ENCODE data around the gene UGT1A10. TPM values are rescaled to one million over a fixed set of nuclear protein-coding genes. Genes with fewer than 3 reads are reported as not detected.
"Not testable (repeated sequence)": the region's sequence is repeated elsewhere in the genome, so short reads cannot be mapped to it uniquely, and the experiment has no call there.

UGT1A10 gene
- not detected for total RNA-seq
- polyA plus RNA-seq, result not detected
- long read RNA-seq, donor 1, result 0 reads
- long read RNA-seq, donor 2, result 0 reads
- long read RNA-seq, donor 3, result 0 reads
- long read RNA-seq, donor 4, result 0 reads

GRCh38 chr2:233636306-233636705, at the start of gene UGT1A10:
Gene UGT1A10, plus strand, starts transcription at chr2:233636448. Its CDS starts 75 bp downstream, at chr2:233636523.
- ATAC-seq; H3K27ac ChIP-seq (ENCODE audit: low read length); intact Hi-C loops (cut with DNase I); H3K4me1 ChIP-seq (ENCODE audit: control insufficient read depth, insufficient read depth, low read length); DNase-seq; H3K4me3 ChIP-seq (ENCODE audit: low read length); H3K9me3 ChIP-seq (ENCODE audit: control insufficient read depth, low read length); H3K27me3 ChIP-seq (ENCODE audit: control insufficient read depth, insufficient read depth): not testable (repeated sequence)
- WGBS, result 84% methylated on average over 10 of the region's 10 CpGs

- no peak for DNase-seq
- H3K4me3 ChIP-seq (ENCODE audit: low read length), result no peak overlapping the region
- ATAC-seq, result no peak
- no peaks in the 10 kb centered on the region for H3K4me1 ChIP-seq (ENCODE audit: control insufficient read depth, insufficient read depth, low read length)
- no peak overlapping the region for H3K27ac ChIP-seq (ENCODE audit: low read length)
- H3K9me3 ChIP-seq (ENCODE audit: control insufficient read depth, low read length), result no peaks in the 10 kb centered on the region
- WGBS, result 86% methylated on average over 2 of the region's 2 CpGs
- H3K27me3 ChIP-seq (ENCODE audit: control insufficient read depth, insufficient read depth), result no peaks in the 10 kb centered on the region
- intact Hi-C loops (cut with DNase I), result no loop called here
Measured at GRCh38 chr2:233588400-233588799, 47.8 kb upstream of the UGT1A10 start.

- H3K9me3 ChIP-seq (ENCODE audit: control insufficient read depth, low read length); H3K27ac ChIP-seq (ENCODE audit: low read length); H3K4me3 ChIP-seq (ENCODE audit: low read length); H3K27me3 ChIP-seq (ENCODE audit: control insufficient read depth, insufficient read depth); H3K4me1 ChIP-seq (ENCODE audit: control insufficient read depth, insufficient read depth, low read length); DNase-seq; intact Hi-C loops (cut with DNase I); ATAC-seq: not testable (repeated sequence)
- 95% methylated on average over 1 of the region's 1 CpG for WGBS
Measured at GRCh38 chr2:233592706-233593105, 43.5 kb upstream of the UGT1A10 start.

GRCh38 chr2:233593201-233593600, 43.0 kb upstream of the UGT1A10 start:
- Histone ChIP-seq H3K4me3 (ENCODE audit: low read length) (no peak overlapping the region), H3K4me1 (ENCODE audit: control insufficient read depth, insufficient read depth, low read length) (no peaks in the 10 kb centered on the region), H3K27me3 (ENCODE audit: control insufficient read depth, insufficient read depth) (no peaks in the 10 kb centered on the region), H3K27ac (ENCODE audit: low read length) (no peak overlapping the region), H3K9me3 (ENCODE audit: control insufficient read depth, low read length) (no peaks in the 10 kb centered on the region)
- ATAC-seq (no peak), DNase-seq (no peak)
- intact Hi-C loops (cut with DNase I), result no loop called here
- 84% methylated on average over 8 of the region's 8 CpGs for WGBS

GRCh38 chr2:233597522-233597921, 38.7 kb upstream of the UGT1A10 start:
- Histone ChIP-seq H3K4me3 (ENCODE audit: low read length) (no peak overlapping the region), H3K9me3 (ENCODE audit: control insufficient read depth, low read length) (no peaks in the 10 kb centered on the region), H3K27ac (ENCODE audit: low read length) (no peak overlapping the region), H3K27me3 (ENCODE audit: control insufficient read depth, insufficient read depth) (no peaks in the 10 kb centered on the region), H3K4me1 (ENCODE audit: control insufficient read depth, insufficient read depth, low read length) (no peaks in the 10 kb centered on the region)
- intact Hi-C loops (cut with DNase I), result no loop called here
- ATAC-seq (no peak), DNase-seq (no peak)
- WGBS, result 65% methylated on average over 1 of the region's 1 CpG

- Histone ChIP-seq H3K9me3 (ENCODE audit: control insufficient read depth, low read length) (no peaks in the 10 kb centered on the region), H3K4me3 (ENCODE audit: low read length) (no peak overlapping the region), H3K4me1 (ENCODE audit: control insufficient read depth, insufficient read depth, low read length) (no peaks in the 10 kb centered on the region), H3K27me3 (ENCODE audit: control insufficient read depth, insufficient read depth) (no peaks in the 10 kb centered on the region), H3K27ac (ENCODE audit: low read length) (no peak overlapping the region)
- DNase-seq (no peak), ATAC-seq (no peak)
- 71% methylated on average over 3 of the region's 3 CpGs for WGBS
- intact Hi-C loops (cut with DNase I), result no loop called here
Measured at GRCh38 chr2:233598952-233599351, 37.3 kb upstream of the UGT1A10 start.

GRCh38 chr2:233600386-233600785, 35.9 kb upstream of the UGT1A10 start:
- H3K9me3 ChIP-seq (ENCODE audit: control insufficient read depth, low read length), result no peaks in the 10 kb centered on the region
- intact Hi-C loops (cut with DNase I), result no loop called here
- H3K27ac ChIP-seq (ENCODE audit: low read length), result no peak overlapping the region
- H3K27me3 ChIP-seq (ENCODE audit: control insufficient read depth, insufficient read depth), result no peaks in the 10 kb centered on the region
- ATAC-seq (no peak), DNase-seq (no peak)
- no peaks in the 10 kb centered on the region for H3K4me1 ChIP-seq (ENCODE audit: control insufficient read depth, insufficient read depth, low read length)
- no peak overlapping the region for H3K4me3 ChIP-seq (ENCODE audit: low read length)
- WGBS, result 66% methylated on average over 2 of the region's 2 CpGs

- Histone ChIP-seq H3K27ac (ENCODE audit: low read length) (no peak overlapping the region), H3K4me1 (ENCODE audit: control insufficient read depth, insufficient read depth, low read length) (no peaks in the 10 kb centered on the region), H3K9me3 (ENCODE audit: control insufficient read depth, low read length) (no peaks in the 10 kb centered on the region), H3K27me3 (ENCODE audit: control insufficient read depth, insufficient read depth) (no peaks in the 10 kb centered on the region), H3K4me3 (ENCODE audit: low read length) (no peak overlapping the region)
- intact Hi-C loops (cut with DNase I), result no loop called here
- no peak for ATAC-seq
- DNase-seq, result no peak
- WGBS, result 82% methylated on average over 1 of the region's 1 CpG
Measured at GRCh38 chr2:233602076-233602475, 34.2 kb upstream of the UGT1A10 start.

GRCh38 chr2:233603520-233603919, 32.7 kb upstream of the UGT1A10 start:
- intact Hi-C loops (cut with DNase I), result no loop called here
- 79% methylated on average over 4 of the region's 4 CpGs for WGBS
- no peak for ATAC-seq

GRCh38 chr2:233604826-233605225, 31.4 kb upstream of the UGT1A10 start:
- no peak overlapping the region for H3K4me3 ChIP-seq (ENCODE audit: low read length)
- no peaks in the 10 kb centered on the region for H3K9me3 ChIP-seq (ENCODE audit: control insufficient read depth, low read length)
- H3K27ac ChIP-seq (ENCODE audit: low read length), result no peak overlapping the region
- ATAC-seq (no peak), DNase-seq (no peak)
- intact Hi-C loops (cut with DNase I), result no loop called here
- 80% methylated on average over 3 of the region's 3 CpGs for WGBS
- H3K27me3 ChIP-seq (ENCODE audit: control insufficient read depth, insufficient read depth), result no peaks in the 10 kb centered on the region
- no peaks in the 10 kb centered on the region for H3K4me1 ChIP-seq (ENCODE audit: control insufficient read depth, insufficient read depth, low read length)

More at GRCh38 chr2:233603520-233603919, 32.7 kb upstream of the UGT1A10 start:
- Histone ChIP-seq H3K4me3 (ENCODE audit: low read length) (no peak overlapping the region), H3K27me3 (ENCODE audit: control insufficient read depth, insufficient read depth) (no peaks in the 10 kb centered on the region), H3K27ac (ENCODE audit: low read length) (no peak overlapping the region), H3K4me1 (ENCODE audit: control insufficient read depth, insufficient read depth, low read length) (no peaks in the 10 kb centered on the region), H3K9me3 (ENCODE audit: control insufficient read depth, low read length) (no peaks in the 10 kb centered on the region)
- DNase-seq, result no peak

- ATAC-seq, result no peak
- H3K27ac ChIP-seq (ENCODE audit: low read length), result no peak overlapping the region
- no peaks in the 10 kb centered on the region for H3K9me3 ChIP-seq (ENCODE audit: control insufficient read depth, low read length)
- no peak overlapping the region for H3K4me3 ChIP-seq (ENCODE audit: low read length)
- WGBS, result 91% methylated on average over 1 of the region's 1 CpG
- DNase-seq, result no peak
- intact Hi-C loops (cut with DNase I), result no loop called here
- H3K4me1 ChIP-seq (ENCODE audit: control insufficient read depth, insufficient read depth, low read length), result no peaks in the 10 kb centered on the region
- H3K27me3 ChIP-seq (ENCODE audit: control insufficient read depth, insufficient read depth), result no peaks in the 10 kb centered on the region
Measured at GRCh38 chr2:233605680-233606079, 30.6 kb upstream of the UGT1A10 start.

- H3K4me3 ChIP-seq (ENCODE audit: low read length), result no peak overlapping the region
- DNase-seq (no peak), ATAC-seq (no peak)
- WGBS, result 72% methylated on average over 4 of the region's 4 CpGs
- H3K27me3 ChIP-seq (ENCODE audit: control insufficient read depth, insufficient read depth), result no peaks in the 10 kb centered on the region
- intact Hi-C loops (cut with DNase I), result no loop called here
- no peaks in the 10 kb centered on the region for H3K4me1 ChIP-seq (ENCODE audit: control insufficient read depth, insufficient read depth, low read length)
- no peaks in the 10 kb centered on the region for H3K9me3 ChIP-seq (ENCODE audit: control insufficient read depth, low read length)
- no peak overlapping the region for H3K27ac ChIP-seq (ENCODE audit: low read length)
Measured at GRCh38 chr2:233611284-233611683, 25.0 kb upstream of the UGT1A10 start.
